OCI-LY3 (cell line): Measurements from ENCODE around the gene PTPRJ.
A peak's percentile ranks its signal among the peaks of the same experiment; 100 is the strongest.

Source experiments
- H2AFZ ChIP-seq: fragments of 200-600, 300-600 bp; shearing (Covaris generic); 2 replicates; pipeline ENCODE4 v1.6.0; 2014; ENCODE audit warnings: antibody characterized with exemption, low read depth, low read length
- H3K27ac ChIP-seq: fragments of 200-600, 300-600 bp; sonication (generic); 2 replicates; pipeline ENCODE4 v1.5.1; 2014; ENCODE audit warnings: mild to moderate bottlenecking, low read length, moderate library complexity, mixed read lengths
- H3K27me3 ChIP-seq: fragments of 200-600, 300-600 bp; sonication (generic); 2 replicates; pipeline ENCODE4 v1.6.1; 2014; ENCODE audit warnings: low read depth, low read length, mixed read lengths
- H3K36me3 ChIP-seq: fragments of 200-600, 300-600 bp; sonication (generic); replicated peaks from 2 replicates; pipeline ENCODE3; 2014; ENCODE audit warnings: low read depth, low read length, mixed read lengths
- H3K4me1 ChIP-seq: fragments of 300-600, 200-600 bp; sonication (generic); 2 replicates; pipeline ENCODE4 v1.6.1; 2014; ENCODE audit warnings: low read length, mixed read lengths
- H3K4me2 ChIP-seq: fragments of 200-600, 300-600 bp; sonication (generic); 2 replicates; pipeline ENCODE4 v1.6.1; 2014; ENCODE audit warnings: low read length, mixed read lengths
- H3K4me3 ChIP-seq: fragments of 300-600, 200-600 bp; sonication (generic); 2 replicates; pipeline ENCODE4 v1.5.1; 2014; ENCODE audit warnings: antibody characterized with exemption, mild to moderate bottlenecking, low read length, moderate library complexity
- H3K79me2 ChIP-seq: fragments of 300-600, 200-600 bp; shearing (Covaris generic); 2 replicates; pipeline ENCODE4 v1.6.1; 2014; ENCODE audit warnings: mild to moderate bottlenecking, low read length, mixed read lengths
- H3K9ac ChIP-seq: fragments of 300-600, 200-600 bp; shearing (Covaris generic); 2 replicates; pipeline ENCODE4 v1.6.0; 2014; ENCODE audit warnings: mild to moderate bottlenecking, low read length, moderate library complexity
- H3K9me3 ChIP-seq: fragments of 200-600, 300-600 bp; shearing (Covaris generic); 2 replicates; pipeline ENCODE4 v1.6.1; 2014; ENCODE audit warnings: low read length, mixed read lengths; ENCODE audit not compliant: insufficient read depth
- H4K20me1 ChIP-seq: fragments of 200-600, 300-600 bp; sonication (generic); 2 replicates; pipeline ENCODE4 v1.6.1; 2016; ENCODE audit warnings: low read length, mixed read lengths; ENCODE audit not compliant: insufficient read depth
- CTCF ChIP-seq: fragments of 200-600, 300-600 bp; sonication (generic); IDR thresholded peaks from 2 replicates; pipeline ENCODE4 v1.5.1; 2014; ENCODE audit warnings: antibody characterized with exemption, low read length, low read depth
- EZH2phosphoT487 ChIP-seq: fragments of 200-600 bp; shearing (Covaris generic); IDR thresholded peaks from 2 replicates; pipeline ENCODE4 v1.6.1; 2018; ENCODE audit warnings: antibody characterized with exemption, mixed run types, low read depth

The PTPRJ gene

GRCh38 chr11:48074425-48075181 is 94.2 kb downstream of the PTPRJ start:
- Histone ChIP-seq H2AFZ (no peak overlapping the region), H3K4me3 (no peak overlapping the region), H4K20me1 (peaks cover 68% of the 10 kb centered on the region), H3K4me2 (peak overlapping the region; percentile 20), H3K27me3 (no peaks in the 10 kb centered on the region), H3K79me2 (peaks cover 72% of the 10 kb centered on the region), H3K9me3 (no peaks in the 10 kb centered on the region), H3K9ac (no peak overlapping the region), H3K36me3 (peaks cover 19% of the 10 kb centered on the region), H3K27ac (no peak overlapping the region), H3K4me1 (peaks cover 34% of the 10 kb centered on the region)
- TF ChIP-seq CTCF (no peak), EZH2phosphoT487 (no peak)

GRCh38 chr11:48075637-48076036 is 95.3 kb downstream of the PTPRJ start:
- Histone ChIP-seq H3K4me2 (no peak overlapping the region), H3K4me1 (peaks cover 37% of the 10 kb centered on the region), H3K27me3 (no peaks in the 10 kb centered on the region), H3K9me3 (no peaks in the 10 kb centered on the region), H2AFZ (no peak overlapping the region), H4K20me1 (peaks cover 78% of the 10 kb centered on the region), H3K36me3 (peaks cover 20% of the 10 kb centered on the region), H3K79me2 (peaks cover 79% of the 10 kb centered on the region), H3K4me3 (no peak overlapping the region), H3K9ac (no peak overlapping the region), H3K27ac (no peak overlapping the region)
- TF ChIP-seq EZH2phosphoT487 = no peak
- no peak for TF ChIP-seq CTCF

- Histone ChIP-seq H3K4me1 (peaks cover 41% of the 10 kb centered on the region), H3K36me3 (peaks cover 24% of the 10 kb centered on the region), H3K27ac (no peak overlapping the region), H3K27me3 (no peaks in the 10 kb centered on the region), H3K4me3 (no peak overlapping the region), H4K20me1 (peaks cover 91% of the 10 kb centered on the region), H3K9me3 (no peaks in the 10 kb centered on the region), H3K79me2 (peaks cover 92% of the 10 kb centered on the region), H2AFZ (no peak overlapping the region), H3K4me2 (no peak overlapping the region), H3K9ac (no peak overlapping the region)
- TF ChIP-seq CTCF = no peak
- no peak for TF ChIP-seq EZH2phosphoT487
These were observed 96.9 kb downstream of the PTPRJ start for GRCh38 chr11:48077251-48077650.

GRCh38 chr11:48078689-48079088 is 98.3 kb downstream of the PTPRJ start:
- Histone ChIP-seq H3K36me3 (peaks cover 32% of the 10 kb centered on the region), H3K27me3 (no peaks in the 10 kb centered on the region), H3K4me2 (no peak overlapping the region), H3K79me2 (peaks cover 92% of the 10 kb centered on the region), H4K20me1 (peaks cover 89% of the 10 kb centered on the region), H3K9me3 (no peaks in the 10 kb centered on the region), H3K27ac (no peak overlapping the region), H2AFZ (no peak overlapping the region), H3K9ac (no peak overlapping the region), H3K4me3 (no peak overlapping the region), H3K4me1 (peaks cover 27% of the 10 kb centered on the region)
- TF ChIP-seq EZH2phosphoT487 = no peak
- TF ChIP-seq CTCF = no peak
